ENCODE results near the gene ITGB1.
"Not testable (repeated sequence)": the region's sequence is repeated elsewhere in the genome, so short reads cannot be mapped to it uniquely, and the experiment has no call there.

Gene ITGB1

GRCh38 chr10:32977846-32978809 lies 20.1 kb upstream of the ITGB1 start:
- not testable (repeated sequence) for H3K27me3 Mint-ChIP-seq; H3K27ac Mint-ChIP-seq (ENCODE audit: low read depth); H3K4me3 Mint-ChIP-seq; H3K9me3 Mint-ChIP-seq; DNase-seq (ENCODE audit: low spot score in 2 of 2); H3K36me3 Mint-ChIP-seq (ENCODE audit: insufficient read depth); ATAC-seq (replicated peaks; ENCODE audit: extremely low read depth, poor library complexity, severe bottlenecking)
- H3K4me1 Mint-ChIP-seq = peaks cover 31% of the 10 kb centered on the region

- H3K27ac Mint-ChIP-seq (ENCODE audit: low read depth) = no peak overlapping the region
- no peak overlapping the region for H3K4me3 Mint-ChIP-seq
- H3K36me3 Mint-ChIP-seq (ENCODE audit: insufficient read depth) = peaks cover 4% of the 10 kb centered on the region
- ATAC-seq (replicated peaks; ENCODE audit: extremely low read depth, poor library complexity, severe bottlenecking) (no peak), DNase-seq (ENCODE audit: low spot score in 2 of 2) (no peak)
- peaks cover 23% of the 10 kb centered on the region for H3K4me1 Mint-ChIP-seq
- no peaks in the 10 kb centered on the region for H3K27me3 Mint-ChIP-seq
- H3K9me3 Mint-ChIP-seq = no peaks in the 10 kb centered on the region
These were observed 18.3 kb upstream of the ITGB1 start for GRCh38 chr10:32976338-32976737.

- H3K4me3 Mint-ChIP-seq = no peak overlapping the region
- no peaks in the 10 kb centered on the region for H3K9me3 Mint-ChIP-seq
- H3K27me3 Mint-ChIP-seq = no peaks in the 10 kb centered on the region
- no peak for ATAC-seq (replicated peaks; ENCODE audit: extremely low read depth, poor library complexity, severe bottlenecking)
- no peak for DNase-seq (ENCODE audit: low spot score in 2 of 2)
- H3K36me3 Mint-ChIP-seq (ENCODE audit: insufficient read depth) = no peaks in the 10 kb centered on the region
- no peak overlapping the region for H3K27ac Mint-ChIP-seq (ENCODE audit: low read depth)
- peaks cover 12% of the 10 kb centered on the region for H3K4me1 Mint-ChIP-seq
These were observed 14.9 kb upstream of the ITGB1 start for GRCh38 chr10:32972929-32973328.

- no peak for ATAC-seq (replicated peaks; ENCODE audit: extremely low read depth, poor library complexity, severe bottlenecking)
- Mint-ChIP-seq H3K27ac (ENCODE audit: low read depth) (no peak overlapping the region), H3K36me3 (ENCODE audit: insufficient read depth) (no peaks in the 10 kb centered on the region), H3K4me3 (no peak overlapping the region), H3K27me3 (no peaks in the 10 kb centered on the region), H3K4me1 (peaks cover 12% of the 10 kb centered on the region), H3K9me3 (no peaks in the 10 kb centered on the region)
- DNase-seq (ENCODE audit: low spot score in 2 of 2) = no peak
These were observed 14.4 kb upstream of the ITGB1 start for GRCh38 chr10:32972460-32972859.

- peaks cover 12% of the 10 kb centered on the region for H3K4me1 Mint-ChIP-seq
- no peaks in the 10 kb centered on the region for H3K9me3 Mint-ChIP-seq
- no peak overlapping the region for H3K4me3 Mint-ChIP-seq
- ATAC-seq (replicated peaks; ENCODE audit: extremely low read depth, poor library complexity, severe bottlenecking) = no peak
- H3K27me3 Mint-ChIP-seq = no peaks in the 10 kb centered on the region
- no peaks in the 10 kb centered on the region for H3K36me3 Mint-ChIP-seq (ENCODE audit: insufficient read depth)
- H3K27ac Mint-ChIP-seq (ENCODE audit: low read depth) = no peak overlapping the region
- DNase-seq (ENCODE audit: low spot score in 2 of 2) = no peak
These were observed 13.6 kb upstream of the ITGB1 start for GRCh38 chr10:32971536-32972091.

GRCh38 chr10:32970910-32971309 lies 12.9 kb upstream of the ITGB1 start:
- Mint-ChIP-seq H3K9me3 (no peaks in the 10 kb centered on the region), H3K4me3 (no peak overlapping the region), H3K36me3 (ENCODE audit: insufficient read depth) (no peaks in the 10 kb centered on the region), H3K4me1 (peaks cover 12% of the 10 kb centered on the region), H3K27me3 (no peaks in the 10 kb centered on the region), H3K27ac (ENCODE audit: low read depth) (no peak overlapping the region)
- DNase-seq (ENCODE audit: low spot score in 2 of 2) (no peak), ATAC-seq (replicated peaks; ENCODE audit: extremely low read depth, poor library complexity, severe bottlenecking) (no peak)

- no peak overlapping the region for H3K27ac Mint-ChIP-seq (ENCODE audit: low read depth)
These were observed 6.2 kb upstream of the ITGB1 start for GRCh38 chr10:32964270-32964669.

GRCh38 chr10:32963096-32963495 lies 5.1 kb upstream of the ITGB1 start:
- peaks cover 17% of the 10 kb centered on the region for H3K4me1 Mint-ChIP-seq
- no peak for ATAC-seq (replicated peaks; ENCODE audit: extremely low read depth, poor library complexity, severe bottlenecking)
- no peak overlapping the region for H3K4me3 Mint-ChIP-seq
- no peak for DNase-seq (ENCODE audit: low spot score in 2 of 2)
- H3K36me3 Mint-ChIP-seq (ENCODE audit: insufficient read depth) = peaks cover 7% of the 10 kb centered on the region
- no peak overlapping the region for H3K27ac Mint-ChIP-seq (ENCODE audit: low read depth)
- H3K27me3 Mint-ChIP-seq = no peaks in the 10 kb centered on the region
- no peaks in the 10 kb centered on the region for H3K9me3 Mint-ChIP-seq

More at GRCh38 chr10:32964270-32964669, 6.2 kb upstream of the ITGB1 start:
- ATAC-seq (replicated peaks; ENCODE audit: extremely low read depth, poor library complexity, severe bottlenecking) = no peak
- no peak overlapping the region for H3K4me3 Mint-ChIP-seq
- H3K4me1 Mint-ChIP-seq = peaks cover 9% of the 10 kb centered on the region
- no peaks in the 10 kb centered on the region for H3K9me3 Mint-ChIP-seq
- no peak for DNase-seq (ENCODE audit: low spot score in 2 of 2)
- H3K27me3 Mint-ChIP-seq = no peaks in the 10 kb centered on the region
- H3K36me3 Mint-ChIP-seq (ENCODE audit: insufficient read depth) = no peaks in the 10 kb centered on the region

GRCh38 chr10:32962521-32962920 lies 4.5 kb upstream of the ITGB1 start:
- Mint-ChIP-seq H3K4me1 (peaks cover 17% of the 10 kb centered on the region), H3K4me3 (no peak overlapping the region), H3K27me3 (no peaks in the 10 kb centered on the region), H3K27ac (ENCODE audit: low read depth) (no peak overlapping the region), H3K9me3 (no peaks in the 10 kb centered on the region), H3K36me3 (ENCODE audit: insufficient read depth) (peaks cover 8% of the 10 kb centered on the region)
- DNase-seq (ENCODE audit: low spot score in 2 of 2) (no peak), ATAC-seq (replicated peaks; ENCODE audit: extremely low read depth, poor library complexity, severe bottlenecking) (no peak)

GRCh38 chr10:32961895-32962369 lies 3.9 kb upstream of the ITGB1 start:
- Mint-ChIP-seq H3K4me3 (no peak overlapping the region), H3K27me3 (no peaks in the 10 kb centered on the region), H3K9me3 (no peaks in the 10 kb centered on the region), H3K27ac (ENCODE audit: low read depth) (no peak overlapping the region), H3K4me1 (peaks cover 17% of the 10 kb centered on the region), H3K36me3 (ENCODE audit: insufficient read depth) (peaks cover 11% of the 10 kb centered on the region)
- ATAC-seq (replicated peaks; ENCODE audit: extremely low read depth, poor library complexity, severe bottlenecking) = no peak
- no peak for DNase-seq (ENCODE audit: low spot score in 2 of 2)

- no peaks in the 10 kb centered on the region for H3K27me3 Mint-ChIP-seq
- H3K36me3 Mint-ChIP-seq (ENCODE audit: insufficient read depth) = peaks cover 11% of the 10 kb centered on the region
- H3K9me3 Mint-ChIP-seq = no peaks in the 10 kb centered on the region
- no peak for ATAC-seq (replicated peaks; ENCODE audit: extremely low read depth, poor library complexity, severe bottlenecking)
- no peak overlapping the region for H3K27ac Mint-ChIP-seq (ENCODE audit: low read depth)
- H3K4me3 Mint-ChIP-seq = no peak overlapping the region
- no peak for DNase-seq (ENCODE audit: low spot score in 2 of 2)
- peaks cover 17% of the 10 kb centered on the region for H3K4me1 Mint-ChIP-seq
These were observed 3.4 kb upstream of the ITGB1 start for GRCh38 chr10:32961343-32961894.

GRCh38 chr10:32960022-32960421 lies 2.0 kb upstream of the ITGB1 start:
- no peak overlapping the region for H3K4me3 Mint-ChIP-seq
- no peak for ATAC-seq (replicated peaks; ENCODE audit: extremely low read depth, poor library complexity, severe bottlenecking)
- H3K27me3 Mint-ChIP-seq = no peaks in the 10 kb centered on the region
- peaks cover 29% of the 10 kb centered on the region for H3K4me1 Mint-ChIP-seq
- no peak for DNase-seq (ENCODE audit: low spot score in 2 of 2)
- no peak overlapping the region for H3K27ac Mint-ChIP-seq (ENCODE audit: low read depth)
- H3K36me3 Mint-ChIP-seq (ENCODE audit: insufficient read depth) = peaks cover 11% of the 10 kb centered on the region
- no peaks in the 10 kb centered on the region for H3K9me3 Mint-ChIP-seq

Data from central memory CD8-positive, alpha-beta T cell (primary cell).